Lower lobe of right lung (tissue), 2 donors: ENCODE measurements around the gene FCER1G. TPM values are rescaled to one million over a fixed set of nuclear protein-coding genes. Genes with fewer than 3 reads are reported as not detected.

ENCODE experiments used
- ATAC-seq, 2 donors: fragments of 200-7000 bp; cut with Tn5 transposase; one replicate each; pipeline ENCODE4 v1.9.1; 2020 to 2022; ENCODE audit warnings: mild to moderate bottlenecking in 2 of 2, moderate library complexity in 2 of 2
- DNase-seq: peaks from one replicate; pipeline ENCODE4 v3.0.0-alpha.2; 2020
- H3K27ac ChIP-seq: fragments of 200-600 bp; one replicate; pipeline ENCODE4 v1.8.0; 2022
- H3K27me3 ChIP-seq: fragments of 200-600 bp; one replicate; pipeline ENCODE4 v1.8.0; 2022; ENCODE audit warnings: low read depth
- H3K36me3 ChIP-seq: fragments of 200-600 bp; one replicate; pipeline ENCODE4 v1.8.0; 2022; ENCODE audit warnings: mild to moderate bottlenecking
- H3K4me1 ChIP-seq: fragments of 200-600 bp; one replicate; pipeline ENCODE4 v1.8.0; 2022
- H3K4me3 ChIP-seq: fragments of 200-600 bp; one replicate; pipeline ENCODE4 v1.8.0; 2022; ENCODE audit warnings: mild to moderate bottlenecking
- H3K9me3 ChIP-seq: fragments of 200-600 bp; one replicate; pipeline ENCODE4 v1.8.0; 2022
- CTCF ChIP-seq: fragments of 200-600 bp; IDR thresholded peaks from one replicate; pipeline ENCODE4 v1.8.0; 2022; ENCODE audit warnings: antibody characterized with exemption, mild to moderate bottlenecking
- intact Hi-C: fragments of 100-400 bp; cut with DNase I; formaldehyde crosslinking; loops from one replicate; pipeline ENCODE4 v1.11.0; 2022
- total RNA-seq: library from RNA; stranded (reverse); fragmentation: NEBNext Ultra II Directional; extraction: Animal tissue kit (Norgen Biotek cat#: 25700); gene quantifications from one replicate; pipeline ENCODE4 v1.2.1, GENCODE V29; 2021
- donor health status: DM: no; HTN: yes; CAD: no; lungs with severe emphysema.

The FCER1G gene
- total RNA-seq, 1 donor from 2014 or later: 283 TPM

GRCh38 chr1:161201836-161202712 is 13.0 kb upstream of the FCER1G start, which contains the start of gene NDUFS2:
Gene NDUFS2, plus strand, starts transcription at chr1:161202367. Its CDS starts 19 bp downstream, at chr1:161202386.
- peak within 1 kb of the TSS; percentile 93 for H3K27ac ChIP-seq
- intact Hi-C loops: no loop called here
- no peaks in the 10 kb centered on the region for H3K9me3 ChIP-seq
- peaks cover 37% of the 10 kb centered on the region for H3K36me3 ChIP-seq
- no peak for TF ChIP-seq CTCF
- ATAC-seq (peak; percentile 96), DNase-seq (peak; percentile 99)
- H3K27me3 ChIP-seq: no peaks in the 10 kb centered on the region
- H3K4me3 ChIP-seq: peak within 1 kb of the TSS; percentile 95
- peaks cover 94% of the 10 kb centered on the region for H3K4me1 ChIP-seq

GRCh38 chr1:161206411-161207140 is 8.5 kb upstream of the FCER1G start:
- intact Hi-C loops: no loop called here
- Histone ChIP-seq H3K9me3 (no peaks in the 10 kb centered on the region), H3K4me1 (peaks cover 73% of the 10 kb centered on the region), H3K27me3 (no peaks in the 10 kb centered on the region), H3K27ac (peak overlapping the region; percentile 63), H3K36me3 (peaks cover 80% of the 10 kb centered on the region), H3K4me3 (no peak overlapping the region)
- ATAC-seq (no peak), DNase-seq (no peak)
- TF ChIP-seq CTCF: no peak

- H3K27ac ChIP-seq: peak overlapping the region; percentile 63
- ATAC-seq: peak; percentile 34 to 59
Measured at GRCh38 chr1:161207173-161207572, 7.9 kb upstream of the FCER1G start.

GRCh38 chr1:161209790-161210409 is 5.2 kb upstream of the FCER1G start:
- ATAC-seq (peak; percentile 90 to 91), DNase-seq (peak; percentile 88)
- no peak overlapping the region for H3K4me3 ChIP-seq
- peaks cover 97% of the 10 kb centered on the region for H3K36me3 ChIP-seq
- peak overlapping the region; percentile 14 for H3K27ac ChIP-seq
- peaks cover 46% of the 10 kb centered on the region for H3K4me1 ChIP-seq
- intact Hi-C loops: no loop called here
- no peaks in the 10 kb centered on the region for H3K9me3 ChIP-seq
- no peaks in the 10 kb centered on the region for H3K27me3 ChIP-seq
- TF ChIP-seq CTCF: peak; percentile 93

More at GRCh38 chr1:161207173-161207572, 7.9 kb upstream of the FCER1G start:
- H3K4me3 ChIP-seq: no peak overlapping the region
- intact Hi-C loops: no loop called here
- peaks cover 86% of the 10 kb centered on the region for H3K36me3 ChIP-seq
- H3K4me1 ChIP-seq: peaks cover 68% of the 10 kb centered on the region
- DNase-seq: no peak
- H3K9me3 ChIP-seq: no peaks in the 10 kb centered on the region
- TF ChIP-seq CTCF: no peak
- no peaks in the 10 kb centered on the region for H3K27me3 ChIP-seq

- H3K27ac ChIP-seq: peak overlapping the region; percentile 78
- H3K27me3 ChIP-seq: no peaks in the 10 kb centered on the region
- peaks cover 55% of the 10 kb centered on the region for H3K36me3 ChIP-seq
- TF ChIP-seq CTCF: no peak
- intact Hi-C loops: no loop called here
- H3K9me3 ChIP-seq: no peaks in the 10 kb centered on the region
- peaks cover 10% of the 10 kb centered on the region for H3K4me1 ChIP-seq
- peak overlapping the region; percentile 52 for H3K4me3 ChIP-seq
- DNase-seq (no peak), ATAC-seq (peak; percentile 27 to 36)
Measured at GRCh38 chr1:161214369-161214768, 726 bp upstream of the FCER1G start.
